ENCODE data around the gene C20orf144.

DNA sequence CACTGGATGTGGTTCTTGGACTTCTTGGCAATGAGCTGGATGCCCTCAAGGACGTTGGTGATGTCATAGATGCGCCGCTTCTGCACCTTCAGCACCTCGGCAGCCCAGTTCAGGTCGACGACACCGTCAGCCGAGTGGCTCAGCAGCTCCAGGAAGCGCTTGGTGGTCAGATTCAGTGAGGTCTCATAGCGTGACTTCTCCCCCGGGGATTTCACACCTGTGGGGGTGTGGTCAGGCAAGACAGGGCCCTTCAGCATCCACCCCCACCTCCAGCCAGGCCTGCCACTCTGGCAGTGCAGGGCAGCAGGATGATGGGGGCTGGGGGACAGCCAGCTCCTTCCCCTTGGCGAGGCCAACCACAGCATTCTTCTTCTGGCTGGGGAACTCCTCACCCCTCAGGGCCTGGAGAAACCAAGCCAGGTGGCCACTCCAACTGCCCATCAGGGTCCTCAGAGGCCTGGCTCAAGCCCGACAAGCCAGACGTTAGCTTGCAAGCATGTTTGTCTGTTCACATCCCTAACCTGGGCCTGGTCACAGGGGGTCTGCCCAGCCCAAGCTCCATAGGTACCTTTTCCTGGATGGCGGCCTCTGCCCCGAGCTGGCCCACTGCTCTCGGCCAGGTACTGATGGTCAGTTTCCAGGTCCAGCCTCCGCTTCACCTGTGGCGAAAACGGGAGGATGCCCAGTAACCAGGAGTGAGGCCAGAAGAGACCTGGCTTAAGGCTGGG, 17.8 kb downstream of the C20orf144 start:
- TF ChIP-seq ZBTB1 (CRISPR knock-in tag; IDR thresholded peaks at IDR 0.05; ENCODE audit: borderline replicate concordance, low read depth) (no peak), EP300 (IDR thresholded peaks at IDR 0.05; ENCODE audit: low read length) (no peak), CBFA2T3 (IDR thresholded peaks at IDR 0.05) (no peak), POLR2AphosphoS5 (IDR thresholded peaks at IDR 0.05; ENCODE audit: control insufficient read depth, insufficient read depth, low read depth, low read length) (no peak), POLR2A (conservative IDR thresholded peaks at IDR 0.05) (no peak), ZNF133 (CRISPR knock-in tag; IDR thresholded peaks at IDR 0.05) (no peak), BRCA1 (IDR thresholded peaks at IDR 0.05) (no peak), BRCA1 (CRISPR knock-in tag; IDR thresholded peaks at IDR 0.05) (no peak), GATA2 (CRISPR knock-in tag; IDR thresholded peaks at IDR 0.05) (no peak)
- TF ChIP-seq, protein P1, sequence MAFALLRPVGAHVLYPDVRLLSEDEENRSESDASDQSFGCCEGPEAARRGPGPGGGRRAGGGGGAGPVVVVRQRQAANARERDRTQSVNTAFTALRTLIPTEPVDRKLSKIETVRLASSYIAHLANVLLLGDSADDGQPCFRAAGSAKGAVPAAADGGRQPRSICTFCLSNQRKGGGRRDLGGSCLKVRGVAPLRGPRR (CRISPR knock-in tag; IDR thresholded peaks at IDR 0.05), result no peak
- TF ChIP-seq, protein P2, sequence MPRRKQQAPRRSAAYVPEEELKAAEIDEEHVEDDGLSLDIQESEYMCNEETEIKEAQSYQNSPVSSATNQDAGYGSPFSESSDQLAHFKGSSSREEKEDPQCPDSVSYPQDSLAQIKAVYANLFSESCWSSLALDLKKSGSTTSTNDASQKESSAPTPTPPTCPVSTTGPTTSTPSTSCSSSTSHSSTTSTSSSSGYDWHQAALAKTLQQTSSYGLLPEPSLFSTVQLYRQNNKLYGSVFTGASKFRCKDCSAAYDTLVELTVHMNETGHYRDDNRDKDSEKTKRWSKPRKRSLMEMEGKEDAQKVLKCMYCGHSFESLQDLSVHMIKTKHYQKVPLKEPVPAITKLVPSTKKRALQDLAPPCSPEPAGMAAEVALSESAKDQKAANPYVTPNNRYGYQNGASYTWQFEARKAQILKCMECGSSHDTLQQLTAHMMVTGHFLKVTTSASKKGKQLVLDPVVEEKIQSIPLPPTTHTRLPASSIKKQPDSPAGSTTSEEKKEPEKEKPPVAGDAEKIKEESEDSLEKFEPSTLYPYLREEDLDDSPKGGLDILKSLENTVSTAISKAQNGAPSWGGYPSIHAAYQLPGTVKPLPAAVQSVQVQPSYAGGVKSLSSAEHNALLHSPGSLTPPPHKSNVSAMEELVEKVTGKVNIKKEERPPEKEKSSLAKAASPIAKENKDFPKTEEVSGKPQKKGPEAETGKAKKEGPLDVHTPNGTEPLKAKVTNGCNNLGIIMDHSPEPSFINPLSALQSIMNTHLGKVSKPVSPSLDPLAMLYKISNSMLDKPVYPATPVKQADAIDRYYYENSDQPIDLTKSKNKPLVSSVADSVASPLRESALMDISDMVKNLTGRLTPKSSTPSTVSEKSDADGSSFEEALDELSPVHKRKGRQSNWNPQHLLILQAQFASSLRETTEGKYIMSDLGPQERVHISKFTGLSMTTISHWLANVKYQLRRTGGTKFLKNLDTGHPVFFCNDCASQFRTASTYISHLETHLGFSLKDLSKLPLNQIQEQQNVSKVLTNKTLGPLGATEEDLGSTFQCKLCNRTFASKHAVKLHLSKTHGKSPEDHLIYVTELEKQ (CRISPR knock-in tag; IDR thresholded peaks at IDR 0.05), result no peak
- TF ChIP-seq, protein P3, sequence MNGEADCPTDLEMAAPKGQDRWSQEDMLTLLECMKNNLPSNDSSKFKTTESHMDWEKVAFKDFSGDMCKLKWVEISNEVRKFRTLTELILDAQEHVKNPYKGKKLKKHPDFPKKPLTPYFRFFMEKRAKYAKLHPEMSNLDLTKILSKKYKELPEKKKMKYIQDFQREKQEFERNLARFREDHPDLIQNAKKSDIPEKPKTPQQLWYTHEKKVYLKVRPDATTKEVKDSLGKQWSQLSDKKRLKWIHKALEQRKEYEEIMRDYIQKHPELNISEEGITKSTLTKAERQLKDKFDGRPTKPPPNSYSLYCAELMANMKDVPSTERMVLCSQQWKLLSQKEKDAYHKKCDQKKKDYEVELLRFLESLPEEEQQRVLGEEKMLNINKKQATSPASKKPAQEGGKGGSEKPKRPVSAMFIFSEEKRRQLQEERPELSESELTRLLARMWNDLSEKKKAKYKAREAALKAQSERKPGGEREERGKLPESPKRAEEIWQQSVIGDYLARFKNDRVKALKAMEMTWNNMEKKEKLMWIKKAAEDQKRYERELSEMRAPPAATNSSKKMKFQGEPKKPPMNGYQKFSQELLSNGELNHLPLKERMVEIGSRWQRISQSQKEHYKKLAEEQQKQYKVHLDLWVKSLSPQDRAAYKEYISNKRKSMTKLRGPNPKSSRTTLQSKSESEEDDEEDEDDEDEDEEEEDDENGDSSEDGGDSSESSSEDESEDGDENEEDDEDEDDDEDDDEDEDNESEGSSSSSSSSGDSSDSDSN (IDR thresholded peaks at IDR 0.05; ENCODE audit: borderline replicate concordance in 1 of 2, low read depth in 2 of 2, low read length in 2 of 2), result no peak

Data from K562 (cell line).